ENCODE measurements around the gene SLC47A1. TPM values are rescaled to one million over a fixed set of nuclear protein-coding genes. Genes with fewer than 3 reads are reported as not detected.

Gene SLC47A1
- total and polyA plus RNA-seq, 2 of the 13 experiments (the other 11 are each of a cell fraction or from before 2014, with no cell fraction given): 42.1 to 67.5 TPM

DNA sequence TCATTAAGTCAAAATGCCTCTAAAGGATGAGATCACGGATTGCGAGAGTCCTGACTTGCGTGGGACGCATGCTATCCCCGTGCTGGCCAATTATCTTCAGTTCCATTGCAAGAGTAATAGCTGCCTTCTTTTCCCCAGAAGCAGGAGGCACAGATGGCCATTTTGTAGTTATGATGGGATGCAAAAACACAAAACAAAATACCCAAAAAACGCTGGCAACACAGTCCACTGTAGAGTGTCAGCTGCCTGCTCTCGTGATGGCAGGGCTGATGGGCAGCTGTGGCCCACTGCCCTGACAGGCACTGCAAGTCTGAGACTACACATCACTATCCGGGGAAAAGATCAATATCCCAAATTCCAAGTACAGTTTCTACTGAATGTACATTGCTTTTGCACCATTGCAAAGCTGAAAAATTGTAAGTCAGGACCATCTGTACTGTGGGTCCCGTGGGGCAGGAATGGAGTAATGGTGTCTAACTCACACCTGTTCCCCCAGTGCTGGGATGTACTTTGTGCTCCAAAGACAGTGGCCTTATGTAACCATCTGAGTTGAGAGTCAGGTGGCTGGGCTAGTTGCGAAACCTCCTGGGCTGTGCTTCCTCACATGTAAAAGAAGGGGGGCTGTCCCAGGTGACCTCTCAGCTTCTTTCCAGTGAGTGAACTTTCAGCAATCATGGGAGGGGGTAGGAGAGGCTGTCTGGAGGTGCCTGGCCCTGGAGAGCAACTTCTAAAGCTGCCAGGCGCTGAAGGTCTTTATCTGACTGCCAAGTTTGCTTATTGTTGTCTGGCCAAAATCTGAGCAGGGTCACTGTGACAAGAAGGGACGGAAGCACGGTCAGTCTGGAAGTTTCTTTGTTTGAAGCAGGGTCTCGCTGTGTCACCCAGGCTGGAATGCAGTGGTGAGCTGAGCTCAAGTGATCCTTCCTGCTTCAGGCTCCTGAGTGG, 4.7 kb downstream of the SLC47A1 start (continued):
- TF ChIP-seq UBTF (CRISPR knock-in tag; IDR thresholded peaks at IDR 0.05) (0 out of 2 replicates have a peak, but pooled peaks have one; percentile 2), KLF11 (CRISPR knock-in tag; IDR thresholded peaks at IDR 0.05) (no peak), DR1 (CRISPR knock-in tag; IDR thresholded peaks at IDR 0.05) (no peak; the same call in 1 of the 2 replicates), USF2 (IDR thresholded peaks at IDR 0.05; ENCODE audit: low read depth, low read length) (peak; percentile 65), USF2 (CRISPR knock-in tag; IDR thresholded peaks at IDR 0.05; ENCODE audit: borderline replicate concordance) (peak; percentile 89; the same call in 1 of the 2 replicates), ZNF280B (CRISPR knock-in tag; IDR thresholded peaks at IDR 0.05; ENCODE audit: borderline replicate concordance) (no peak; the same call in 1 of the 2 replicates)
- TF ChIP-seq, protein P1, sequence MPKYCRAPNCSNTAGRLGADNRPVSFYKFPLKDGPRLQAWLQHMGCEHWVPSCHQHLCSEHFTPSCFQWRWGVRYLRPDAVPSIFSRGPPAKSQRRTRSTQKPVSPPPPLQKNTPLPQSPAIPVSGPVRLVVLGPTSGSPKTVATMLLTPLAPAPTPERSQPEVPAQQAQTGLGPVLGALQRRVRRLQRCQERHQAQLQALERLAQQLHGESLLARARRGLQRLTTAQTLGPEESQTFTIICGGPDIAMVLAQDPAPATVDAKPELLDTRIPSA (CRISPR knock-in tag; IDR thresholded peaks at IDR 0.05; ENCODE audit: borderline replicate concordance): no peak
- TF ChIP-seq, protein P2, sequence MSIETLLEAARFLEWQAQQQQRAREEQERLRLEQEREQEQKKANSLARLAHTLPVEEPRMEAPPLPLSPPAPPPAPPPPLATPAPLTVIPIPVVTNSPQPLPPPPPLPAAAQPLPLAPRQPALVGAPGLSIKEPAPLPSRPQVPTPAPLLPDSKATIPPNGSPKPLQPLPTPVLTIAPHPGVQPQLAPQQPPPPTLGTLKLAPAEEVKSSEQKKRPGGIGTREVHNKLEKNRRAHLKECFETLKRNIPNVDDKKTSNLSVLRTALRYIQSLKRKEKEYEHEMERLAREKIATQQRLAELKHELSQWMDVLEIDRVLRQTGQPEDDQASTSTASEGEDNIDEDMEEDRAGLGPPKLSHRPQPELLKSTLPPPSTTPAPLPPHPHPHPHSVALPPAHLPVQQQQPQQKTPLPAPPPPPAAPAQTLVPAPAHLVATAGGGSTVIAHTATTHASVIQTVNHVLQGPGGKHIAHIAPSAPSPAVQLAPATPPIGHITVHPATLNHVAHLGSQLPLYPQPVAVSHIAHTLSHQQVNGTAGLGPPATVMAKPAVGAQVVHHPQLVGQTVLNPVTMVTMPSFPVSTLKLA (IDR thresholded peaks at IDR 0.05): no peak
- TF ChIP-seq, protein P3, sequence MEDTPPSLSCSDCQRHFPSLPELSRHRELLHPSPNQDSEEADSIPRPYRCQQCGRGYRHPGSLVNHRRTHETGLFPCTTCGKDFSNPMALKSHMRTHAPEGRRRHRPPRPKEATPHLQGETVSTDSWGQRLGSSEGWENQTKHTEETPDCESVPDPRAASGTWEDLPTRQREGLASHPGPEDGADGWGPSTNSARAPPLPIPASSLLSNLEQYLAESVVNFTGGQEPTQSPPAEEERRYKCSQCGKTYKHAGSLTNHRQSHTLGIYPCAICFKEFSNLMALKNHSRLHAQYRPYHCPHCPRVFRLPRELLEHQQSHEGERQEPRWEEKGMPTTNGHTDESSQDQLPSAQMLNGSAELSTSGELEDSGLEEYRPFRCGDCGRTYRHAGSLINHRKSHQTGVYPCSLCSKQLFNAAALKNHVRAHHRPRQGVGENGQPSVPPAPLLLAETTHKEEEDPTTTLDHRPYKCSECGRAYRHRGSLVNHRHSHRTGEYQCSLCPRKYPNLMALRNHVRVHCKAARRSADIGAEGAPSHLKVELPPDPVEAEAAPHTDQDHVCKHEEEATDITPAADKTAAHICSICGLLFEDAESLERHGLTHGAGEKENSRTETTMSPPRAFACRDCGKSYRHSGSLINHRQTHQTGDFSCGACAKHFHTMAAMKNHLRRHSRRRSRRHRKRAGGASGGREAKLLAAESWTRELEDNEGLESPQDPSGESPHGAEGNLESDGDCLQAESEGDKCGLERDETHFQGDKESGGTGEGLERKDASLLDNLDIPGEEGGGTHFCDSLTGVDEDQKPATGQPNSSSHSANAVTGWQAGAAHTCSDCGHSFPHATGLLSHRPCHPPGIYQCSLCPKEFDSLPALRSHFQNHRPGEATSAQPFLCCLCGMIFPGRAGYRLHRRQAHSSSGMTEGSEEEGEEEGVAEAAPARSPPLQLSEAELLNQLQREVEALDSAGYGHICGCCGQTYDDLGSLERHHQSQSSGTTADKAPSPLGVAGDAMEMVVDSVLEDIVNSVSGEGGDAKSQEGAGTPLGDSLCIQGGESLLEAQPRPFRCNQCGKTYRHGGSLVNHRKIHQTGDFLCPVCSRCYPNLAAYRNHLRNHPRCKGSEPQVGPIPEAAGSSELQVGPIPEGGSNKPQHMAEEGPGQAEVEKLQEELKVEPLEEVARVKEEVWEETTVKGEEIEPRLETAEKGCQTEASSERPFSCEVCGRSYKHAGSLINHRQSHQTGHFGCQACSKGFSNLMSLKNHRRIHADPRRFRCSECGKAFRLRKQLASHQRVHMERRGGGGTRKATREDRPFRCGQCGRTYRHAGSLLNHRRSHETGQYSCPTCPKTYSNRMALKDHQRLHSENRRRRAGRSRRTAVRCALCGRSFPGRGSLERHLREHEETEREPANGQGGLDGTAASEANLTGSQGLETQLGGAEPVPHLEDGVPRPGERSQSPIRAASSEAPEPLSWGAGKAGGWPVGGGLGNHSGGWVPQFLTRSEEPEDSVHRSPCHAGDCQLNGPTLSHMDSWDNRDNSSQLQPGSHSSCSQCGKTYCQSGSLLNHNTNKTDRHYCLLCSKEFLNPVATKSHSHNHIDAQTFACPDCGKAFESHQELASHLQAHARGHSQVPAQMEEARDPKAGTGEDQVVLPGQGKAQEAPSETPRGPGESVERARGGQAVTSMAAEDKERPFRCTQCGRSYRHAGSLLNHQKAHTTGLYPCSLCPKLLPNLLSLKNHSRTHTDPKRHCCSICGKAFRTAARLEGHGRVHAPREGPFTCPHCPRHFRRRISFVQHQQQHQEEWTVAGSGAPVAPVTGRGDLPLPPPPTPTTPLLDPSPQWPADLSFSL (CRISPR knock-in tag; IDR thresholded peaks at IDR 0.05): no peak
